HL-60 (cell line): ENCODE results near the gene DPYD.

ENCODE experiments used
- DNase-seq, 2 experiments: peaks; one replicate each; pipeline ENCODE4 v3.0.0-alpha.2; 2010 to 2020; ENCODE audit warnings: low read depth in 1 of 2, low spot score in 1 of 2
- H3K27ac ChIP-seq: fragments of 250-450 bp; sonication (Bioruptor Pico); replicated peaks from 2 replicates; pipeline ENCODE4 v1.5.1; 2020; ENCODE audit warnings: mild to moderate bottlenecking, moderate library complexity
- H3K27me3 ChIP-seq: fragments of 250-450 bp; sonication (Bioruptor Pico); 2 replicates; pipeline ENCODE4 v1.5.1; 2021; ENCODE audit warnings: mild to moderate bottlenecking, moderate library complexity; ENCODE audit not compliant: insufficient read depth, poor library complexity, severe bottlenecking
- H3K4me3 ChIP-seq: replicated peaks from 2 replicates; pipeline ENCODE4 v1.5.1; 2011; ENCODE audit warnings: mild to moderate bottlenecking, control low read depth, low read length; ENCODE audit not compliant: insufficient read depth
- GABPA ChIP-seq: IDR thresholded peaks from 2 replicates; pipeline ENCODE4 v1.6.1; 2012; ENCODE audit warnings: low read depth
- POLR2AphosphoS5 ChIP-seq: IDR thresholded peaks from 2 replicates; pipeline ENCODE4 v1.6.1; 2012; ENCODE audit warnings: low read depth
- SPI1 ChIP-seq: IDR thresholded peaks from 2 replicates; pipeline ENCODE4 v1.6.1; 2012; ENCODE audit warnings: low read depth, mild to moderate bottlenecking, borderline replicate concordance
- TF ChIP-seq, protein P1 (sequence below): IDR thresholded peaks from 2 replicates; pipeline ENCODE4 v1.6.1; 2012; ENCODE audit warnings: low read depth; ENCODE audit not compliant: insufficient replicate concordance
- TF ChIP-seq, protein P2 (sequence below): IDR thresholded peaks from one replicate; pipeline ENCODE4 v1.5.1; 2011; ENCODE audit warnings: low read length, control low read depth, inconsistent platforms; ENCODE audit not compliant: insufficient read depth

The DPYD gene

DNA sequence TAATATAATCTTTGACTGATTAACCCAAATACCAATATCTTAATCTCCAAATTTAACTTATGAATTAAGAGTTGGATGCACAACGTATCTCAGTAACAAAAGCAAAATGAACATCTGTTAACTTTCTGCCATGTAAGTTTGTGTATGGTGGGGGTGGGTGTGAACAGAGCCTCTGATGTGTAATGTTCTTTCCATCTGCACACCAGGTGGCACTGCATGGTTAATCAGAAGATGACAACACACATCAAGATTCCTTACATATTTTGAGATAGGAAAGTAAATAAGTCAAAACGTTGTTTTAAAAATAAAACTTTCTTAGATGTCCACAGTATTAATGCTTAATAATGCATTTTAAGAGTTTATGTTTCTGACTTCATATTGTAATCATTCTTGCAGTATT lies 251.9 kb downstream of the DPYD start:
- DNase-seq: no peak
- TF ChIP-seq POLR2AphosphoS5: no peak
- TF ChIP-seq, protein P1, sequence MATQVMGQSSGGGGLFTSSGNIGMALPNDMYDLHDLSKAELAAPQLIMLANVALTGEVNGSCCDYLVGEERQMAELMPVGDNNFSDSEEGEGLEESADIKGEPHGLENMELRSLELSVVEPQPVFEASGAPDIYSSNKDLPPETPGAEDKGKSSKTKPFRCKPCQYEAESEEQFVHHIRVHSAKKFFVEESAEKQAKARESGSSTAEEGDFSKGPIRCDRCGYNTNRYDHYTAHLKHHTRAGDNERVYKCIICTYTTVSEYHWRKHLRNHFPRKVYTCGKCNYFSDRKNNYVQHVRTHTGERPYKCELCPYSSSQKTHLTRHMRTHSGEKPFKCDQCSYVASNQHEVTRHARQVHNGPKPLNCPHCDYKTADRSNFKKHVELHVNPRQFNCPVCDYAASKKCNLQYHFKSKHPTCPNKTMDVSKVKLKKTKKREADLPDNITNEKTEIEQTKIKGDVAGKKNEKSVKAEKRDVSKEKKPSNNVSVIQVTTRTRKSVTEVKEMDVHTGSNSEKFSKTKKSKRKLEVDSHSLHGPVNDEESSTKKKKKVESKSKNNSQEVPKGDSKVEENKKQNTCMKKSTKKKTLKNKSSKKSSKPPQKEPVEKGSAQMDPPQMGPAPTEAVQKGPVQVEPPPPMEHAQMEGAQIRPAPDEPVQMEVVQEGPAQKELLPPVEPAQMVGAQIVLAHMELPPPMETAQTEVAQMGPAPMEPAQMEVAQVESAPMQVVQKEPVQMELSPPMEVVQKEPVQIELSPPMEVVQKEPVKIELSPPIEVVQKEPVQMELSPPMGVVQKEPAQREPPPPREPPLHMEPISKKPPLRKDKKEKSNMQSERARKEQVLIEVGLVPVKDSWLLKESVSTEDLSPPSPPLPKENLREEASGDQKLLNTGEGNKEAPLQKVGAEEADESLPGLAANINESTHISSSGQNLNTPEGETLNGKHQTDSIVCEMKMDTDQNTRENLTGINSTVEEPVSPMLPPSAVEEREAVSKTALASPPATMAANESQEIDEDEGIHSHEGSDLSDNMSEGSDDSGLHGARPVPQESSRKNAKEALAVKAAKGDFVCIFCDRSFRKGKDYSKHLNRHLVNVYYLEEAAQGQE: no peak
- no peak for TF ChIP-seq GABPA
- no peak for TF ChIP-seq SPI1
- TF ChIP-seq, protein P2, sequence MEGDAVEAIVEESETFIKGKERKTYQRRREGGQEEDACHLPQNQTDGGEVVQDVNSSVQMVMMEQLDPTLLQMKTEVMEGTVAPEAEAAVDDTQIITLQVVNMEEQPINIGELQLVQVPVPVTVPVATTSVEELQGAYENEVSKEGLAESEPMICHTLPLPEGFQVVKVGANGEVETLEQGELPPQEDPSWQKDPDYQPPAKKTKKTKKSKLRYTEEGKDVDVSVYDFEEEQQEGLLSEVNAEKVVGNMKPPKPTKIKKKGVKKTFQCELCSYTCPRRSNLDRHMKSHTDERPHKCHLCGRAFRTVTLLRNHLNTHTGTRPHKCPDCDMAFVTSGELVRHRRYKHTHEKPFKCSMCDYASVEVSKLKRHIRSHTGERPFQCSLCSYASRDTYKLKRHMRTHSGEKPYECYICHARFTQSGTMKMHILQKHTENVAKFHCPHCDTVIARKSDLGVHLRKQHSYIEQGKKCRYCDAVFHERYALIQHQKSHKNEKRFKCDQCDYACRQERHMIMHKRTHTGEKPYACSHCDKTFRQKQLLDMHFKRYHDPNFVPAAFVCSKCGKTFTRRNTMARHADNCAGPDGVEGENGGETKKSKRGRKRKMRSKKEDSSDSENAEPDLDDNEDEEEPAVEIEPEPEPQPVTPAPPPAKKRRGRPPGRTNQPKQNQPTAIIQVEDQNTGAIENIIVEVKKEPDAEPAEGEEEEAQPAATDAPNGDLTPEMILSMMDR: no peak
- no peak overlapping the region for H3K27ac ChIP-seq
- H3K4me3 ChIP-seq: no peak overlapping the region
- H3K27me3 ChIP-seq: no peaks in the 10 kb centered on the region

DNA sequence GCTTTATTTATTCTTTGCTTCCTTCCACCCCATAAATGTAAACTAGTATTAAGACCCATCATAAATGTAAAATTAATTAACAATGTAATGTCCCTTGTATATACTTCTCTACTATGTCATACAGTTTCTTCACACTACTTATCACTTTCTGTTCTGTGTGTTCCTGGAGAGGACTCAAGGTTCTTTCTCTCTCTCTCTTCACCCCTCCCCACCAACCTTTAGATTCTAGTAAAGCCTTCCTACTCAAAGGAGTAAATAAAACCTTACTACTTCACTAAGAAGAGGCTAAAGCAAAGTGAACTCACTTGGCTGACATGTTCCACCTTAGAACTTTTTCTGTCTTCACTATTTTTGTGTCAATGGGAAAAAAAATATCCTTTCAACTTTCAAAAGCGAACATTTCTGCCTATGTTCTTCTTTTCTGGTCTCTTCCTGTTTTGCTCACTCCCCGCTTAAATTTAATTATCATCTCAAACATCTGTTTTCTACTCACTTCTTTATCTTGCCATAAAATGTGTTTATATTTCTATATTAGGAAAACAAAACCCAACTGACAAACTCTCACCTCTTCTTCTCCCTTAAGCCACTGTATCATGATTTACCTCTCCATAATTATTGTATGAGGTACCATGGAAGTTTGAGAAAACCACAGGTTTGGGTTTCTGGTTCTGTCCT lies 260.3 kb downstream of the DPYD start:
- no peak for DNase-seq
- Histone ChIP-seq H3K4me3 (no peak overlapping the region), H3K27me3 (no peaks in the 10 kb centered on the region), H3K27ac (no peak overlapping the region)
- TF ChIP-seq GABPA: no peak
- TF ChIP-seq, protein P2: no peak
- TF ChIP-seq SPI1: no peak
- TF ChIP-seq POLR2AphosphoS5: no peak
- TF ChIP-seq, protein P1: no peak

DNA sequence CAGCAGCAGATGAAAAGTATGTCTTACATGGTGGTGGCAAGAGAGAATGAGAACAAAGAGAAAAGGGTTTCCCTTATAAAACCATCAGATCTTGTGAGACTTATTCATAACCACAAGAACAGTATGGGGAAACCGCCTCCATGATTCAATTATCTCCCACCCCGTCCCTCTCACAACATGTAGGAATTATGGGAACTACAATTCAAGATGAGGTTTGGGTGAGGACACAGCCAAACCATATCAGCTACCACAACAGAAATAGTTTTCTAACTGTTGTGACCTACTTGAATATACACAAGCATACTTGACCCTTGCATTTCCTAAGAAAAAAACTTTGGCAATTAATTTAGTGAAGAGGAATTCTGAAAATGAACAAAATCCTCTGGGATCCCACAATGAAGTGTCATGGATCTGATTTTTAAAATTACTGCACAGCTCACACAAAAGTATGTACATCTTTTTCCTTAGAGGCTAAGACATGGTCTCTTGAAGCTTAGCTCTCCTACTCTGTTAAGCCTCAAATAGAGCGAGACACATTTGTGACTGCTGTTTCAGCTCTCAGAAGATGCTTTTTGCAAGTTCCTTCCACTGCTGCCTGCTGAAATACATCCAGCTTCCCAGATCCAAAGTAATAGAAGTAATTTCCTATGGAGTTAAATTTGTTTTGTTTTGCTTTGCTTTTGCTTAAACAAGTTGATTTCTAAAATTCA lies 265.8 kb downstream of the DPYD start:
- H3K27me3 ChIP-seq: no peaks in the 10 kb centered on the region
- H3K4me3 ChIP-seq: no peak overlapping the region
- TF ChIP-seq POLR2AphosphoS5 (no peak), SPI1 (no peak), GABPA (no peak)
- TF ChIP-seq, protein P1: no peak
- TF ChIP-seq, protein P2: no peak
- no peak for DNase-seq
- H3K27ac ChIP-seq: no peak overlapping the region
